Thyroid gland (tissue), 4 donors: ENCODE data around the gene PSMA4.

Experiments used
- POLR2A ChIP-seq, 2 donors: fragments of 450-650 bp; IDR thresholded peaks; one replicate each; pipeline ENCODE4 v1.6.1; 2017; ENCODE audit warnings: antibody characterized with exemption in 2 of 2, mild to moderate bottlenecking in 2 of 2, moderate library complexity in 1 of 2
- TF ChIP-seq, protein P1 (sequence below), 6 experiments: fragments of 200-600 bp in 3 of 6; fragments of 450-650 bp in 3 of 6; sonication (generic) in 3 of 6; IDR thresholded peaks; one replicate each; pipeline ENCODE4 v1.5.1; 2016 to 2019; ENCODE audit warnings: antibody characterized with exemption in 6 of 6, mild to moderate bottlenecking in 2 of 6, inconsistent platforms in 1 of 6, moderate library complexity in 1 of 6

DNA sequence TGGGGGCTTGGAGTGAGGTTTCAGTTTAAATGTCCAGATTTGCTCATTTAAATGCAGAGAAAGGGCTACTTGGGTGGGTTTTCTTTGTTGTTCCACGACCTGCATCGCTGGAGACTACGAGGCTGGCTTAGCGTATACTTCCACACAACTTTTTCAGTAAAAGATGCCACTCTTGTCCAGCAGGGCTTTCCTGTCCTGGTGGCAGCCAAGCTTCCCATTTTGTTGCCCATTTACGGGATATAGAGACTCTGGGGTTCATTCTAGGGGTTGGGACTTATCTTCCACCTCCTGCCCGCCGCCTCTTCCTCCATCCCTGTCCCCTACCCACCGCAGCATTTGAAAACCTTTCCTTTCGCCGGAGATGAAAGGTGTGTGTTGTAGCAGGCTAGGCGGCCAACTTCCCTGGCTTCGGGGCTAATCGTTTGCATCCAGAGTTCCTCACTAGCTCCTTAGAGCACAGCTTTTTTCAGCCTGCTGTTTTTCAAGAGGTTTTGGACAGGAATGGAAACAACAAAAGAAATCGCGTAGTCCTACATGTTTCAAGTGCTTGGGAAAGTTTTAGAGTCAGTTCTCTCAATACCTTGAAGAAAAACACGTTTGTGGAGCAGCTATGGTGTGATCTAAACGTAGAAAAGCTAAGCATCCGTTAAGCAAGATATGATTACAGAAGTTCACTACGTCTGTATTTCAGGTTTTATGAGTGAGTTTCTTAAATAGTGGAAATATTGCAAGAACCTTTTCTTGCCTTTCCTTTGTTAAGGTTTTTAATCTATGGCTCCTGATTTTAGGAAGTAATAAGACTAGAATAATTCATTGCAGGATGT lies 25.9 kb downstream of the PSMA4 start:
- TF ChIP-seq, protein P1, sequence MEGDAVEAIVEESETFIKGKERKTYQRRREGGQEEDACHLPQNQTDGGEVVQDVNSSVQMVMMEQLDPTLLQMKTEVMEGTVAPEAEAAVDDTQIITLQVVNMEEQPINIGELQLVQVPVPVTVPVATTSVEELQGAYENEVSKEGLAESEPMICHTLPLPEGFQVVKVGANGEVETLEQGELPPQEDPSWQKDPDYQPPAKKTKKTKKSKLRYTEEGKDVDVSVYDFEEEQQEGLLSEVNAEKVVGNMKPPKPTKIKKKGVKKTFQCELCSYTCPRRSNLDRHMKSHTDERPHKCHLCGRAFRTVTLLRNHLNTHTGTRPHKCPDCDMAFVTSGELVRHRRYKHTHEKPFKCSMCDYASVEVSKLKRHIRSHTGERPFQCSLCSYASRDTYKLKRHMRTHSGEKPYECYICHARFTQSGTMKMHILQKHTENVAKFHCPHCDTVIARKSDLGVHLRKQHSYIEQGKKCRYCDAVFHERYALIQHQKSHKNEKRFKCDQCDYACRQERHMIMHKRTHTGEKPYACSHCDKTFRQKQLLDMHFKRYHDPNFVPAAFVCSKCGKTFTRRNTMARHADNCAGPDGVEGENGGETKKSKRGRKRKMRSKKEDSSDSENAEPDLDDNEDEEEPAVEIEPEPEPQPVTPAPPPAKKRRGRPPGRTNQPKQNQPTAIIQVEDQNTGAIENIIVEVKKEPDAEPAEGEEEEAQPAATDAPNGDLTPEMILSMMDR (IDR thresholded peaks at IDR 0.05) = peak in 1 of 6 experiments; percentile 10
- no peak for TF ChIP-seq POLR2A (IDR thresholded peaks at IDR 0.05)
